Neuronal stem cell (in vitro differentiated cells): Measurements from ENCODE around the gene DEAF1.
A peak's percentile ranks its signal among the peaks of the same experiment; 100 is the strongest.

Source experiments
- DNase-seq: peaks from one replicate; pipeline ENCODE4 v3.0.0-alpha.2; 2013; ENCODE audit warnings: low spot score
- H2AFZ ChIP-seq: one replicate; pipeline ENCODE4 v1.6.1; 2013; ENCODE audit warnings: mild to moderate bottlenecking, low read length, inconsistent platforms
- H2AK5ac ChIP-seq: 2 replicates; pipeline ENCODE4 v1.6.1; 2013; ENCODE audit warnings: low read depth, mild to moderate bottlenecking, inconsistent platforms, low read length, moderate library complexity, mixed read lengths
- H2BK120ac ChIP-seq: 2 replicates; pipeline ENCODE4 v1.6.1; 2013; ENCODE audit warnings: low read depth, mild to moderate bottlenecking, inconsistent platforms, low read length, moderate library complexity, mixed read lengths
- H2BK12ac ChIP-seq: one replicate; pipeline ENCODE4 v1.6.1; 2013; ENCODE audit warnings: low read length, inconsistent platforms
- H2BK15ac ChIP-seq: 2 replicates; pipeline ENCODE4 v1.6.1; 2013; ENCODE audit warnings: mild to moderate bottlenecking, low read length, inconsistent platforms, mixed read lengths
- H2BK5ac ChIP-seq: one replicate; pipeline ENCODE4 v1.6.1; 2013; ENCODE audit warnings: inconsistent platforms, mild to moderate bottlenecking, low read length, moderate library complexity
- H3K14ac ChIP-seq: one replicate; pipeline ENCODE4 v1.6.1; 2013; ENCODE audit warnings: low read length, inconsistent platforms
- H3K18ac ChIP-seq: 2 replicates; pipeline ENCODE4 v1.6.1; 2013; ENCODE audit warnings: low read length, inconsistent platforms
- H3K23ac ChIP-seq: 2 replicates; pipeline ENCODE4 v1.6.1; 2013; ENCODE audit warnings: low read depth, mild to moderate bottlenecking, mixed read lengths, low read length, inconsistent platforms; ENCODE audit not compliant: poor library complexity
- H3K27ac ChIP-seq: replicated peaks from 3 replicates; pipeline ENCODE4 v1.5.1; 2013; ENCODE audit warnings: low read length, inconsistent platforms
- H3K27me3 ChIP-seq, 3 experiments: 2 replicates each; pipeline ENCODE4 v1.6.1; 2013; ENCODE audit warnings: low read length in 3 of 3, mild to moderate bottlenecking in 2 of 3, inconsistent platforms in 1 of 3, low read depth in 1 of 3, mixed read lengths in 1 of 3, moderate library complexity in 1 of 3; ENCODE audit not compliant: control insufficient read depth in 3 of 3, insufficient read depth in 3 of 3
- H3K36me3 ChIP-seq, 2 donors: replicated peaks in 1 of 2; 2 replicates each; pipeline ENCODE4 v1.6.1; 2013; ENCODE audit warnings: low read length in 2 of 2; ENCODE audit not compliant: control insufficient read depth in 2 of 2, insufficient read depth in 2 of 2
- H3K4ac ChIP-seq: 2 replicates; pipeline ENCODE4 v1.6.1; 2013; ENCODE audit warnings: inconsistent platforms, mild to moderate bottlenecking, low read length, moderate library complexity
- H3K4me1 ChIP-seq, 2 donors: 1 replicate in 1 of 2; 2 replicates in 1 of 2; pipeline ENCODE4 v1.6.1; 2013; ENCODE audit warnings: low read length in 2 of 2, low read depth in 1 of 2; ENCODE audit not compliant: control insufficient read depth in 2 of 2, insufficient read depth in 1 of 2
- H3K4me2 ChIP-seq: one replicate; pipeline ENCODE4 v1.6.1; 2013; ENCODE audit warnings: mild to moderate bottlenecking, low read length, inconsistent platforms; ENCODE audit not compliant: insufficient read depth, poor library complexity, severe bottlenecking
- H3K4me3 ChIP-seq, 2 donors: 2 replicates each; pipeline ENCODE4 v1.5.1; 2013; ENCODE audit warnings: low read length in 2 of 2, mild to moderate bottlenecking in 2 of 2, inconsistent platforms in 1 of 2, moderate library complexity in 1 of 2
- H3K79me1 ChIP-seq: one replicate; pipeline ENCODE4 v1.6.1; 2013; ENCODE audit warnings: low read depth, mild to moderate bottlenecking, inconsistent platforms, low read length, moderate library complexity
- H3K9ac ChIP-seq: one replicate; pipeline ENCODE4 v1.6.1; 2013; ENCODE audit warnings: mild to moderate bottlenecking, low read depth, low read length, inconsistent platforms; ENCODE audit not compliant: poor library complexity
- H3K9me3 ChIP-seq, 2 donors: replicated peaks in 1 of 2; 2 replicates each; pipeline versions ENCODE3 to v1.6.1; 2013; ENCODE audit warnings: low read length in 2 of 2, mild to moderate bottlenecking in 2 of 2, inconsistent platforms in 1 of 2, low read depth in 1 of 2, mixed read lengths in 1 of 2, moderate library complexity in 1 of 2; ENCODE audit not compliant: control insufficient read depth in 2 of 2, insufficient read depth in 1 of 2
- H4K8ac ChIP-seq: one replicate; pipeline ENCODE4 v1.6.1; 2013; ENCODE audit warnings: low read depth, mild to moderate bottlenecking, inconsistent platforms, low read length, moderate library complexity
- H4K91ac ChIP-seq: one replicate; pipeline ENCODE4 v1.6.1; 2013; ENCODE audit warnings: low read length, low read depth, mild to moderate bottlenecking, inconsistent platforms; ENCODE audit not compliant: poor library complexity
- WGBS, 2 donors: extraction: QIAGEN DNeasy Blood & Tissue Kit; methylation state at CpG; one replicate each; pipeline ENCODE4 v1.1.7; 2013; ENCODE audit warnings: missing lambda C conversion rate in 2 of 2, mixed read lengths in 1 of 2; ENCODE audit not compliant: insufficient read length in 2 of 2, insufficient replicate concordance in 1 of 2; ENCODE audit errors: extremely low coverage in 2 of 2; 5-methylcytosine and 5-hydroxymethylcytosine counted together

The DEAF1 gene

GRCh38 chr11:618856-619627, 76.0 kb downstream of the DEAF1 start:
- Histone ChIP-seq H4K91ac (no peak overlapping the region), H3K14ac (no peak overlapping the region), H3K4ac (no peak overlapping the region), H3K27me3 (no peaks in the 10 kb centered on the region), H2AFZ (no peak overlapping the region), H2BK120ac (no peak overlapping the region), H2BK15ac (no peak overlapping the region), H3K36me3 (peaks cover 3 to 6% of the 10 kb centered on the region in 2 donors), H4K8ac (no peak overlapping the region), H3K4me2 (no peak overlapping the region), H3K9me3 (no peaks in the 10 kb centered on the region), H3K9ac (peak overlapping the region; percentile 38), H3K4me1 (peaks cover 3 to 7% of the 10 kb centered on the region in 2 donors), H3K4me3 (no peak overlapping the region), H3K23ac (no peak overlapping the region), H2BK12ac (no peak overlapping the region), H2BK5ac (no peak overlapping the region), H3K27ac (no peak overlapping the region), H2AK5ac (peak overlapping the region; percentile 14), H3K18ac (no peak overlapping the region), H3K79me1 (peaks cover 10% of the 10 kb centered on the region)
- DNase-seq: no peak
- no CpG with 5 or more reads among the region's 24 CpGs for WGBS, 2 donors

GRCh38 chr11:617912-618682, 76.9 kb downstream of the DEAF1 start:
- Histone ChIP-seq H2BK5ac (peak overlapping the region; percentile 53), H2AK5ac (peak overlapping the region; percentile 56), H3K27me3 (no peaks in the 10 kb centered on the region), H3K4me2 (peak overlapping the region; percentile 11), H3K9ac (no peak overlapping the region), H3K27ac (no peak overlapping the region), H3K9me3 (no peaks in the 10 kb centered on the region), H2BK12ac (no peak overlapping the region), H3K4me3 (no peak overlapping the region), H3K36me3 (peaks cover 5 to 13% of the 10 kb centered on the region in 2 donors), H2BK15ac (no peak overlapping the region), H2AFZ (no peak overlapping the region), H2BK120ac (no peak overlapping the region), H3K23ac (no peak overlapping the region), H4K8ac (no peak overlapping the region), H3K4me1 (peaks cover 3 to 7% of the 10 kb centered on the region in 2 donors), H3K4ac (peak overlapping the region; percentile 53), H3K18ac (no peak overlapping the region), H3K79me1 (peaks cover 15% of the 10 kb centered on the region), H3K14ac (no peak overlapping the region), H4K91ac (no peak overlapping the region)
- no CpG with 5 or more reads among the region's 25 CpGs for WGBS, 2 donors
- no peak for DNase-seq

- Histone ChIP-seq H3K27me3 (no peaks in the 10 kb centered on the region), H4K91ac (no peak overlapping the region), H4K8ac (no peak overlapping the region), H3K23ac (peak overlapping the region; percentile 65), H3K14ac (peak overlapping the region; percentile 56), H3K4me1 (peaks cover 3 to 7% of the 10 kb centered on the region in 2 donors), H3K4me3 (no peak overlapping the region), H2BK15ac (no peak overlapping the region), H3K36me3 (peaks cover 11 to 20% of the 10 kb centered on the region in 2 donors), H2AK5ac (no peak overlapping the region), H3K4ac (no peak overlapping the region), H3K9me3 (no peaks in the 10 kb centered on the region), H3K79me1 (peaks cover 16% of the 10 kb centered on the region), H2AFZ (no peak overlapping the region), H2BK120ac (no peak overlapping the region), H3K9ac (no peak overlapping the region), H2BK5ac (no peak overlapping the region), H3K27ac (no peak overlapping the region), H3K18ac (peak overlapping the region; percentile 48), H2BK12ac (no peak overlapping the region), H3K4me2 (peak overlapping the region; percentile 11)
- no peak for DNase-seq
- no CpG with 5 or more reads among the region's 57 CpGs for WGBS, 2 donors
Measured at GRCh38 chr11:617199-617911, 77.7 kb downstream of the DEAF1 start.
